HEK293T (cell line): Measurements from ENCODE around the gene RPTOR.

Source experiments
- BHLHE40 ChIP-seq: fragments of 450-650 bp; IDR thresholded peaks from 2 replicates; pipeline ENCODE4 v1.6.1; 2016; ENCODE audit warnings: mild to moderate bottlenecking, moderate library complexity, borderline replicate concordance
- NFRKB ChIP-seq: fragments of 450-650 bp; IDR thresholded peaks from 2 replicates; pipeline ENCODE4 v1.6.1; 2016; ENCODE audit warnings: mild to moderate bottlenecking, moderate library complexity
- SP1 ChIP-seq: fragments of 450-650 bp; IDR thresholded peaks from 2 replicates; pipeline ENCODE4 v1.6.1; 2017

GRCh38 chr17:80722661-80723060 lies 178.0 kb downstream of the RPTOR start:
- TF ChIP-seq NFRKB (no peak), BHLHE40 (no peak), SP1 (no peak)
